Osteoblast (primary cell): ENCODE results near the gene HSPA9. TPM values are rescaled to one million over a fixed set of nuclear protein-coding genes. Genes with fewer than 3 reads are reported as not detected.

Experiments
- DNase-seq: peaks from one replicate; pipeline ENCODE4 v3.0.0; 2011; ENCODE audit warnings: low spot score, mixed read lengths; ENCODE audit not compliant: insufficient read length; ENCODE audit errors: missing footprints
- H2AFZ ChIP-seq: 2 replicates; pipeline ENCODE4 v1.6.0; 2011; ENCODE audit warnings: mild to moderate bottlenecking, low read length
- H3K27ac ChIP-seq: 2 replicates; pipeline ENCODE4 v1.5.1; 2011; ENCODE audit warnings: mild to moderate bottlenecking, low read depth, low read length, moderate library complexity
- H3K27me3 ChIP-seq: 2 replicates; pipeline ENCODE4 v1.6.0; 2012; ENCODE audit warnings: mild to moderate bottlenecking, control low read depth, inconsistent platforms, low read length, moderate library complexity; ENCODE audit not compliant: insufficient read depth
- H3K36me3 ChIP-seq: 2 replicates; pipeline ENCODE4 v1.5.1; 2011; ENCODE audit warnings: mild to moderate bottlenecking, low read length, control low read depth, moderate library complexity; ENCODE audit not compliant: insufficient read depth
- H3K4me1 ChIP-seq: 2 replicates; pipeline ENCODE4 v1.5.1; 2011; ENCODE audit warnings: mild to moderate bottlenecking, low read length, control low read depth, moderate library complexity; ENCODE audit not compliant: insufficient read depth
- H3K4me2 ChIP-seq: 2 replicates; pipeline ENCODE4 v1.6.0; 2011; ENCODE audit warnings: mild to moderate bottlenecking, low read length; ENCODE audit not compliant: insufficient read depth
- H3K4me3 ChIP-seq: fragments of 200-600 bp; sonication (generic); 3 replicates; pipeline ENCODE4 v1.5.1; 2012; ENCODE audit warnings: mild to moderate bottlenecking, low read length, inconsistent platforms; ENCODE audit not compliant: insufficient read depth
- H3K79me2 ChIP-seq: 2 replicates; pipeline ENCODE4 v1.6.0; 2012; ENCODE audit warnings: mild to moderate bottlenecking, low read length, control low read depth, inconsistent platforms; ENCODE audit not compliant: insufficient read depth
- H3K9me3 ChIP-seq: 2 replicates; pipeline ENCODE4 v1.5.1; 2011; ENCODE audit warnings: low read depth, low read length, control low read depth
- H4K20me1 ChIP-seq: 2 replicates; pipeline ENCODE4 v1.6.0; 2012; ENCODE audit warnings: mild to moderate bottlenecking, low read length, control low read depth; ENCODE audit not compliant: insufficient read depth
- CTCF ChIP-seq: IDR thresholded peaks from 2 replicates; pipeline ENCODE4 v1.5.1; 2011; ENCODE audit warnings: mild to moderate bottlenecking, low read depth, low read length, moderate library complexity; ENCODE audit errors: extremely low read depth
- total RNA-seq: library from RNA; depleted of rRNA; stranded (reverse); fragments of >200 nt; gene quantifications from 2 replicates; pipeline ENCODE4 v1.2.3, GENCODE V29; 2012

HSPA9 gene
- total RNA-seq, 1 donor: 624 TPM

- TF ChIP-seq CTCF: no peak
- Histone ChIP-seq H3K4me3 (no peak overlapping the region), H3K9me3 (no peaks in the 10 kb centered on the region), H3K79me2 (no peaks in the 10 kb centered on the region), H3K27ac (no peak overlapping the region), H3K4me2 (no peak overlapping the region), H4K20me1 (no peaks in the 10 kb centered on the region), H3K4me1 (no peaks in the 10 kb centered on the region), H3K27me3 (no peaks in the 10 kb centered on the region), H3K36me3 (no peaks in the 10 kb centered on the region), H2AFZ (no peak overlapping the region)
- DNase-seq: no peak
Observed at GRCh38 chr5:138582959-138583358, 7.8 kb upstream of the HSPA9 start.

DNA sequence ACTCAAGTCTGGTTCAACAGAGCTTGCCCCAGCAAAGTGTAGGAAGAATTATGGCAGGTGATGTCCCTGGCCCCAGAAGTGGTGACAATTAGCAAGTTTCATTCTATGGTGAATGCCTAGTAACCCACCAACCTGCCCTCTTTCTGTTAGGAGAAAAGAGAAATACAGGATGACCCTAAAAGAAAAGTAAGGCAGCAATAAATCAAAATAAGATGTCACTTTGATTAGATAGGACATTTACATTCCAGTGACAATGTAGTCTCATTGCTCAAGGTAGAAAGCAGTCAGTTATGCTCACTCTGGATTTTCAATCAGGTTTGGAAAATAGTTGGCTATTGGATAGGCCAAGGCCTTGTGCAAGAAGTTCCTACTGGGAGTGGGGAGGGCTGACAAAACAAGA lies 5.6 kb upstream of the HSPA9 start:
- Histone ChIP-seq H4K20me1 (no peaks in the 10 kb centered on the region), H3K4me1 (no peaks in the 10 kb centered on the region), H3K36me3 (no peaks in the 10 kb centered on the region), H3K27ac (no peak overlapping the region), H2AFZ (no peak overlapping the region), H3K9me3 (no peaks in the 10 kb centered on the region), H3K4me3 (no peak overlapping the region), H3K79me2 (no peaks in the 10 kb centered on the region), H3K4me2 (no peak overlapping the region), H3K27me3 (no peaks in the 10 kb centered on the region)
- DNase-seq: no peak
- no peak for TF ChIP-seq CTCF

DNA sequence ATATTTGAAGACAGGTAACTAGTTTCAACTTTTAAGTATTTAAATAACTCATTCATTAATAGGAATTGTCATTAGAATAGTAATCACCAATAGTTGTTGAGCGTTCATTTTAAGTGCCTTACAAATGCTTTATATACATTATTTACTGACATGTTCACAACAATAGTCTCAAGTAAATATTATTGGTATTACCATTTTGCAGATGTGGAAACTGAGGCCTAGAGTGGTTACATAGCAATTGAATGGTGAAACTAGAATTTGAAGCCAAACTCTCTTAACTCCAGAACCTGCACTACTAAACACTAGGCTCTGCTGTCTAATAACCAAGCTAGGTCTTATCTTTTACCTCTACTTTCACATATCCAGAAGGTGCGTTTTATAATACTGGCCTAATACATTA lies 4.8 kb upstream of the HSPA9 start:
- no peak overlapping the region for H3K27ac ChIP-seq
- H3K36me3 ChIP-seq: no peaks in the 10 kb centered on the region
- no peaks in the 10 kb centered on the region for H3K4me1 ChIP-seq
- no peak overlapping the region for H3K4me2 ChIP-seq
- no peak overlapping the region for H3K4me3 ChIP-seq
- H4K20me1 ChIP-seq: peaks cover under 1% of the 10 kb centered on the region
- TF ChIP-seq CTCF: no peak
- no peak for DNase-seq
- peaks cover 2% of the 10 kb centered on the region for H3K79me2 ChIP-seq
- no peaks in the 10 kb centered on the region for H3K27me3 ChIP-seq
- H2AFZ ChIP-seq: no peak overlapping the region
- H3K9me3 ChIP-seq: no peaks in the 10 kb centered on the region

DNA sequence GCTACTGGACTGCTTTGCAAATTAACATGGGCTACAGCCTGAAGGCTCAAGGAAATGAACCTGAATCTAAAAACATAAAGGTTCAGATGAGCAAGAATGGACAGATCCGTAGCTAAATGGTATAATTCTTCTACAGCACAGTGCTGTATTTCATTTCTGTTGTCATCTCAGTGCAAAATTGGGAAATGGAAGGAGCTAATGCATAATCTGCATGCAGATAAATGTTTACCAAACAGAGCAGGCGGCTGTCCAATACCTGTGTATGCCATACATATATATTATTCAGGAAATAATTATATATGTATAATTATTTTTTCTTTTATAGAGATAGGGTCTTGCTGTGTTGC lies 4.3 kb upstream of the HSPA9 start:
- DNase-seq: no peak
- no peak for TF ChIP-seq CTCF
- H3K79me2 ChIP-seq: peaks cover 7% of the 10 kb centered on the region
- H3K27me3 ChIP-seq: no peaks in the 10 kb centered on the region
- H3K4me1 ChIP-seq: peaks cover under 1% of the 10 kb centered on the region
- no peak overlapping the region for H3K4me3 ChIP-seq
- H3K9me3 ChIP-seq: no peaks in the 10 kb centered on the region
- no peak overlapping the region for H3K27ac ChIP-seq
- peak overlapping the region; percentile 63 for H2AFZ ChIP-seq
- H3K36me3 ChIP-seq: no peaks in the 10 kb centered on the region
- no peak overlapping the region for H3K4me2 ChIP-seq
- H4K20me1 ChIP-seq: peaks cover 6% of the 10 kb centered on the region
